Kidney (tissue), 14 donors: ENCODE results near the gene TMOD4. TPM values are rescaled to one million over a fixed set of nuclear protein-coding genes. Genes with fewer than 3 reads are reported as not detected.

Experiments used
- DNase-seq, 5 donors: peaks; one replicate each; pipeline ENCODE4 v3.0.0-alpha.2; 2013 to 2020
- FAIRE-seq: peaks from 2 replicates; lab custom pipeline; 2012; peaks lifted over from hg19 to GRCh38; lab: Jason Lieb, UNC
- H3K27ac ChIP-seq, 2 donors: one replicate each; pipeline ENCODE4 v1.7.0; 2013; ENCODE audit warnings: low read depth in 2 of 2, low read length in 2 of 2, inconsistent platforms in 1 of 2
- H3K27me3 ChIP-seq: one replicate; pipeline ENCODE4 v1.7.1; 2013; ENCODE audit warnings: low read length, inconsistent platforms; ENCODE audit not compliant: control insufficient read depth, insufficient read depth
- H3K36me3 ChIP-seq, 3 donors: one replicate each; pipeline versions ENCODE4 v1.7.0 to v1.7.1; 2013; ENCODE audit warnings: low read length in 3 of 3, control low read depth in 1 of 3, inconsistent platforms in 1 of 3; ENCODE audit not compliant: insufficient read depth in 3 of 3, control insufficient read depth in 2 of 3
- H3K4me1 ChIP-seq, 3 donors: one replicate each; pipeline versions ENCODE4 v1.7.0 to v1.7.1; 2013; ENCODE audit warnings: low read length in 3 of 3, inconsistent platforms in 1 of 3, low read depth in 1 of 3; ENCODE audit not compliant: control insufficient read depth in 2 of 3, insufficient read depth in 2 of 3
- H3K4me3 ChIP-seq, 3 donors: one replicate each; pipeline versions ENCODE4 v1.7.0 to v1.8.1; 2013; ENCODE audit warnings: low read length in 3 of 3, control low read depth in 1 of 3, inconsistent platforms in 1 of 3
- H3K9ac ChIP-seq, 3 donors: one replicate each; pipeline versions ENCODE4 v1.7.0 to v1.7.1; 2013; ENCODE audit warnings: low read length in 3 of 3, control low read depth in 1 of 3, inconsistent platforms in 1 of 3
- H3K9me3 ChIP-seq, 3 donors: one replicate each; pipeline versions ENCODE4 v1.7.0 to v1.7.1; 2013; ENCODE audit warnings: low read length in 3 of 3, control low read depth in 1 of 3, inconsistent platforms in 1 of 3; ENCODE audit not compliant: control insufficient read depth in 2 of 3, insufficient read depth in 1 of 3
- CTCF ChIP-seq: IDR thresholded peaks from 3 replicates; pipeline ENCODE4 v1.5.1; 2012; ENCODE audit warnings: mild to moderate bottlenecking, moderate library complexity, borderline replicate concordance; ENCODE audit not compliant: insufficient read depth; ENCODE audit errors: extremely low read depth
- intact Hi-C: fragments of 100-400 bp; cut with DNase I; formaldehyde crosslinking; loops from one replicate; pipeline ENCODE4 v1.11.1; 2022
- polyA plus RNA-seq: library from polyadenylated mRNA; stranded (reverse); fragments of 350-450 nt; fragmentation: Illumina TruSeq; extraction: RNeasy Lipid Tissue Mini Kit (QIAGEN cat#74804); gene quantifications from one replicate; pipeline ENCODE4 v1.2.3, GENCODE V29; 2014; ENCODE audit warnings: low read depth, low replicate concordance; ENCODE audit not compliant: insufficient read depth
- total RNA-seq: library from RNA; stranded (reverse); fragmentation: NEBNext Ultra II Directional; extraction: Animal tissue kit (Norgen Biotek cat#: 25700); gene quantifications from one replicate; pipeline ENCODE4 v1.2.1, GENCODE V29; 2021
- donor health status: control.
- donor health status: control.
- donor health status: control.
- donor health status: control.
- donor health status: control.
- donor health status: DM: yes; HTN: yes; CAD: no.
- donor health status: Normal renal cell carcinoma (clear cell type).

Gene TMOD4
- total and polyA plus RNA-seq, 2 donors from 2014 or later: 0.65 to 0.66 TPM

- H3K4me1 ChIP-seq: peaks cover 0 to 16% (median 6%) of the 10 kb centered on the region in 3 donors
- intact Hi-C loops: no loop called here
- peak; percentile 97 to 100 (median 98) for DNase-seq
- peak; percentile 77 for FAIRE-seq
- H3K27ac ChIP-seq: peak within 1 kb of the TSS; percentile 74 to 85
- peak; percentile 28 for TF ChIP-seq CTCF
- no peaks in the 10 kb centered on the region for H3K9me3 ChIP-seq
- peak within 1 kb of the TSS; percentile 86 to 93 (median 92) for H3K9ac ChIP-seq
- peaks cover 1 to 13% (median 10%) of the 10 kb centered on the region in 3 donors for H3K36me3 ChIP-seq
- peak within 1 kb of the TSS; percentile 76 to 97 (median 92) for H3K4me3 ChIP-seq
- H3K27me3 ChIP-seq: no peaks in the 10 kb centered on the region
Measured at GRCh38 chr1:151165738-151166504, 9.9 kb downstream of the TMOD4 start, which contains the start of the genes LYSMD1 and SCNM1. TSS of gene LYSMD1 (minus strand) at chr1:151165902. CDS start at chr1:151165258, 644 bp downstream. TSS of gene SCNM1 (plus strand) at chr1:151166144. CDS start at chr1:151166153, 9 bp downstream.

GRCh38 chr1:151165281-151165737 lies 10.5 kb downstream of the TMOD4 start:
- H3K4me3 ChIP-seq: peak overlapping the region; percentile 76 to 97 (median 92)
- H3K27me3 ChIP-seq: no peaks in the 10 kb centered on the region
- TF ChIP-seq CTCF: no peak
- FAIRE-seq (no peak), DNase-seq (peak in 4 of 5 donors; percentile 68 to 88 (median 85))
- H3K27ac ChIP-seq: peak overlapping the region; percentile 74 to 85
- H3K9me3 ChIP-seq: no peaks in the 10 kb centered on the region
- intact Hi-C loops: no loop called here
- peaks cover 6 to 16% (median 11%) of the 10 kb centered on the region in 3 donors for H3K36me3 ChIP-seq
- peak overlapping the region; percentile 57 to 93 (median 86) for H3K9ac ChIP-seq
- H3K4me1 ChIP-seq: peaks cover 0 to 16% (median 6%) of the 10 kb centered on the region in 3 donors

- Histone ChIP-seq H3K9ac (peak overlapping the region; percentile 57 to 93 (median 86)), H3K27ac (peak overlapping the region; percentile 74 to 85), H3K4me1 (peaks cover 0 to 16% (median 6%) of the 10 kb centered on the region in 3 donors), H3K36me3 (peaks cover 10 to 17% (median 11%) of the 10 kb centered on the region in 3 donors), H3K27me3 (no peaks in the 10 kb centered on the region), H3K4me3 (peak overlapping the region; percentile 76 to 97 (median 92)), H3K9me3 (no peaks in the 10 kb centered on the region)
- intact Hi-C loops: no loop called here
- DNase-seq (no peak), FAIRE-seq (no peak)
- TF ChIP-seq CTCF: no peak
Measured at GRCh38 chr1:151164732-151165280, 11.0 kb downstream of the TMOD4 start.
